Bronchial epithelial cell (primary cell): ENCODE data around the gene ASPDH. TPM values are rescaled to one million over a fixed set of nuclear protein-coding genes. Genes with fewer than 3 reads are reported as not detected.

Source experiments
- DNase-seq: peaks from one replicate; pipeline ENCODE4 v3.0.0-alpha.2; 2010; ENCODE audit warnings: low read depth
- FAIRE-seq: peaks from 2 replicates; lab custom pipeline; 2011; peaks lifted over from hg19 to GRCh38; lab: Jason Lieb, UNC
- H3K27me3 ChIP-seq: 2 replicates; pipeline ENCODE4 v1.5.1; 2011; ENCODE audit warnings: low read length; ENCODE audit not compliant: control insufficient read depth, insufficient read depth
- H3K36me3 ChIP-seq: 2 replicates; pipeline ENCODE4 v1.5.1; 2011; ENCODE audit warnings: low read length; ENCODE audit not compliant: control insufficient read depth, insufficient read depth
- H3K4me3 ChIP-seq: 2 replicates; pipeline ENCODE4 v1.5.1; 2011; ENCODE audit warnings: mild to moderate bottlenecking, low read depth, low read length, control low read depth
- total RNA-seq: library from RNA; depleted of rRNA; stranded (reverse); fragments of >200 nt; gene quantifications from 2 replicates; pipeline ENCODE4 v1.2.1, GENCODE V29; 2014
- TF ChIP-seq, protein P1 (sequence below): IDR thresholded peaks from 2 replicates; pipeline ENCODE4 v1.5.1; 2011; ENCODE audit warnings: mild to moderate bottlenecking, moderate library complexity, low read length, control low read depth, inconsistent platforms; ENCODE audit not compliant: insufficient read depth, severe bottlenecking

ASPDH gene
- total RNA-seq, 1 donor from 2014 or later = not detected

DNA sequence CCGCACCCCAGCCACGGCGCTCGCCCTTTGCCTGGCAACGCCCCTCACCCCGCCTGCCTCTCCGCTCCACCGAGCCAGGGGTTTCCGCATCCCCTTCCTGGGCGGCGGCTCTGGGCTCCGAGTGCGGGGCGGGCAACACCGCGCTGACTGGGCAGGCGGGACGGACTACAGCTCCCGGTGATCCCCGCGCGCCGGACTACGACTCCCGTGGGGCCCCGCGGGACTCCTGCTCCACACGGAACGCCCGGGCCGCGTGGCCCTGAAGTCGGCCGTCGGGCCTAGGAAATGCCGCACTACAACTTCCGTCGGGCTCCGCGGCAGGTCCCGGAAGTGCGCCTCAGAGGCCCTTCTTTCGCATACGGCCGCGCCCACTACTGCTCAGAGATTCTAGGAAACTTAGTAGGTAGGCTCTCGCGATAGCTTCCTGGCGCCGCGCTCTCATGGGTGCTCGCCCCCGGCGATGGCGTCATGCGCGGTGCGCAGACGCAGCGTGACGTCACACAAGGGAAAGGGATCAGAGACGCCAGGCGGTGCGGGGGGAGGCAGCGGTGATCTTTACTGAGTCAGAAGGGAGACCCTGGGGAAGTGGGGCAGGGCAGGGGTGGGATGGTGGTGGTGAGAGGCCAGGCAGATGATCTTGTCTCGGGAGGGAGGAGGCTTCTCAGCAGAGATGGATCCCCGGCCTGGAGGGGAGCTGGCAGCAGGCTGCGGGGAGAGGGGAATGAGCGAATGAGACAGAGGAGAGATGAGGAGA is 2.5 kb downstream of the ASPDH start, which contains the start of gene JOSD2:
Gene JOSD2 (minus strand): TSS at position 123 of the 754 bp plus-strand sequence. CDS start 760 bp downstream, outside the sequence.
- Histone ChIP-seq H3K36me3 (no peaks in the 10 kb centered on the region), H3K4me3 (peak within 1 kb of the TSS; percentile 70), H3K27me3 (no peaks in the 10 kb centered on the region)
- peak; percentile 96 for DNase-seq
- FAIRE-seq = no peak
- TF ChIP-seq, protein P1, sequence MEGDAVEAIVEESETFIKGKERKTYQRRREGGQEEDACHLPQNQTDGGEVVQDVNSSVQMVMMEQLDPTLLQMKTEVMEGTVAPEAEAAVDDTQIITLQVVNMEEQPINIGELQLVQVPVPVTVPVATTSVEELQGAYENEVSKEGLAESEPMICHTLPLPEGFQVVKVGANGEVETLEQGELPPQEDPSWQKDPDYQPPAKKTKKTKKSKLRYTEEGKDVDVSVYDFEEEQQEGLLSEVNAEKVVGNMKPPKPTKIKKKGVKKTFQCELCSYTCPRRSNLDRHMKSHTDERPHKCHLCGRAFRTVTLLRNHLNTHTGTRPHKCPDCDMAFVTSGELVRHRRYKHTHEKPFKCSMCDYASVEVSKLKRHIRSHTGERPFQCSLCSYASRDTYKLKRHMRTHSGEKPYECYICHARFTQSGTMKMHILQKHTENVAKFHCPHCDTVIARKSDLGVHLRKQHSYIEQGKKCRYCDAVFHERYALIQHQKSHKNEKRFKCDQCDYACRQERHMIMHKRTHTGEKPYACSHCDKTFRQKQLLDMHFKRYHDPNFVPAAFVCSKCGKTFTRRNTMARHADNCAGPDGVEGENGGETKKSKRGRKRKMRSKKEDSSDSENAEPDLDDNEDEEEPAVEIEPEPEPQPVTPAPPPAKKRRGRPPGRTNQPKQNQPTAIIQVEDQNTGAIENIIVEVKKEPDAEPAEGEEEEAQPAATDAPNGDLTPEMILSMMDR = no peak

DNA sequence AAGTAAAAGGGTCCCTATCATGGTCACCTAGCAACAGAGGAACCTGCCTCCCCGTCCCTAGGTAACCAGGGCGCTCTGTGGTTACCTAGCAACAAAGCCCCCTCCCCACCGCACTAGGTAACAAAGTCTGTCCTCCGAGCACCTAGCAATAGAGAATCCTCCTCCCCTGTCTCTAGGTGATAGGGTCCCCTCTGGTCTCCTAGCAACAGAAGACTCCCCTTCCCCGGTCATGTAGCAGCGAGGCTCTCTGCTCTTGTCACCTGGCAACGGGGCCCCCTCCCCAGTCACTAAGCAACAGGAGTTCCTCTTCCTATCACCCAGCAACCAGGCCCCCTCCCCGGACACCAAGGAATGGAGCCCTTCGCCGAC is 3.0 kb downstream of the ASPDH start:
- H3K4me3 ChIP-seq = peak overlapping the region; percentile 70
- DNase-seq (peak; percentile 4), FAIRE-seq (no peak)

DNA sequence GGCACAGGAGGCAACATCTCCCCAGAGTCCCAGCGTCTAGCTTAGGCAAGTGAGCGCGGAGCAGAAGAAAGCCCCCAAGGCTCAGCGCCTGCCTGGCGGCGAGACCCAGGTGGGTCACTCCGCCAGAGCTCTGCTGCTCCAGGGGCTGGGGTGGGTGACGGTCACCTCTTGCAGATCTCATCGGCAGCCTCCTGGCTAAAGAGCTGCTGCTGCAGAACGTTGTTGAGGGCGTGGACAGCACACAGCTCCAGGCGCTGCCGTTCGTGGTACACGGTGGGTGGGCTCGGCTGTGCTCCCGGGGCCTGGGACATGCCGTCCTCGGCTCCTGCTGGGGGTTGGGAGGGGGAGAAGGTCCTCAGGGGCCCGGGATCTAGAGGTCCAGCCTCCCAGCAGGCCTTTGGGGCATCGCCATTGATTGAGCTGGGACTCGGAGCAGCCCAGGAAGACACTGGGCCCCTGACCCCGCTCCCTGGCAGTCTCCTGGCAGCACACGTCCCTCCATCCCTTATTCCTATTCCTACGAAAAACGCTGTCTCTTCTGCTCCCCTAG is 3.5 kb downstream of the ASPDH start:
- TF ChIP-seq, protein P1 = no peak
- FAIRE-seq (no peak), DNase-seq (no peak)
- Histone ChIP-seq H3K36me3 (no peaks in the 10 kb centered on the region), H3K27me3 (no peaks in the 10 kb centered on the region), H3K4me3 (peak overlapping the region; percentile 70)

More for the DNA sequence above, 3.0 kb downstream of the ASPDH start:
- no peaks in the 10 kb centered on the region for H3K36me3 ChIP-seq
- H3K27me3 ChIP-seq = no peaks in the 10 kb centered on the region
- TF ChIP-seq, protein P1 = no peak

DNA sequence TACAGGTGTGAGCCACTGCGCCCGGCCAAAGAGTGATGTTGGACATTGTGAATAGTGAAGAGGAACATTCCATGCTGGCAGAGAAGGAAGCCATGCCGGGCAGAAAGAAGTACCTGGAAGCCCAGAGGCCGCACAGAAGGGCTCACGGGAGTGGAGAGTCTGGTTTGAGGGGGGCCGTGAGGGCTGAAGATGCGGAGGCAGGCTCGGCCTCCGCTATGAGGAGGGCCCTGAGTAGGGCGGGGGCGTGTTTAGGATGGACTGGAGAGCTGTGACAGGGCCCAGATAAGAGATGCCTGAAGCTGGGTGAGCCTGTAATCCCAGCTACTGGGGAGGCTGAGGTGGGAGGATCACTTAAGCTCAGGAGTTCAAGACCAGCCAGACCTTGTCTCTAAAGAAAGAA is 4.3 kb downstream of the ASPDH start:
- Histone ChIP-seq H3K27me3 (no peaks in the 10 kb centered on the region), H3K4me3 (no peak overlapping the region), H3K36me3 (no peaks in the 10 kb centered on the region)
- TF ChIP-seq, protein P1 = no peak
- DNase-seq = no peak
- no peak for FAIRE-seq

DNA sequence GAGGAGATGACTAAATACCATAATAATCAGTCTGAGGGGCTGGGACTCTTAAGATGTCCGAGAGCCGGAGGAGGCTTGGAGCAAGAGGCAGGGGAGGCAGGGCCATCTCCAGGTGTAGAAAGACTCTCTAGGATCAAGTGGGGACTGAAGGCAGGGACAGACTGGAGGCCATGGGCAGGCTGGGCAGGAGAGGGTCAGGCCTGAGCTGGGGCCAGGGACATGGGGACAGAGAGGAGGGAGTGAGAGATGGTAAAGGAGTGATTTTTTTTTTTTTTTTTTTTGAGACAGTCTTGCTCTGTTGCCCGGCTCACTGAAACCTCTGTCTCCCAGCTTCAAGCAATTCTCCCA is 4.9 kb downstream of the ASPDH start:
- TF ChIP-seq, protein P1 = no peak
- FAIRE-seq (no peak), DNase-seq (no peak)
- Histone ChIP-seq H3K4me3 (no peak overlapping the region), H3K36me3 (no peaks in the 10 kb centered on the region), H3K27me3 (no peaks in the 10 kb centered on the region)
